ENCODE results near the gene KIF9.
"Not testable (repeated sequence)": the region's sequence is repeated elsewhere in the genome, so short reads cannot be mapped to it uniquely, and the experiment has no call there.

KIF9 gene

DNA sequence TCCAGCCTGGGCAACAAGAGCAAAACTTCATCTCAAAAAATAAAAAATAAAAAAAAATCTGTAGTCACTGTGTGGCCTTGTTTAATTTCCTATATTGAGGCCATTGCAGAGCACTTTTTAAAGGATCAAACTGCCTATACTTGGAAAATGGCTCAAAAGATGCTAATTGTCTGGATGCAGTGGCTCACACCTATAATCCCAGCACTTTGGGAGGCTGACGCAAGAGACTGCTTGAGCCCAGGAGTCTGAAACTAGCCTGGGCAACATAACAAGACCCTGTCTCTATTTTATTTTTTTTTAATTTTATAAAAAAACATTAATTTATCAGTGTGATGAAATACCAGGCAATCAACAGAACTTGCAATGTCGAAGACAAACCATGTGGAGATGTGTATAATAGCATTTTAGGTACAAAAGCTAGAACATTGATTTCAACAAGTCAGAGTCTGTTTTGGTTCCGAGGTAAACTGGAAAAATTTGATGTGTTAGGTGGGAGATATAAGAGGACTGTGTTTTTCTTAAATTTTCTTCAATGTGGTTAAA, 71.7 kb downstream of the KIF9 start:
- no peak overlapping the region for H3K27ac ChIP-seq (ENCODE audit: low read depth, low read length)
- no peak overlapping the region for H2AK5ac ChIP-seq (ENCODE audit: low read length)
- H3K4me2 ChIP-seq (ENCODE audit: low read length), result no peak overlapping the region
- H4K8ac ChIP-seq (ENCODE audit: low read depth, low read length), result no peak overlapping the region
- no peaks in the 10 kb centered on the region for H3K79me2 ChIP-seq (ENCODE audit: control insufficient read depth, insufficient read depth, low read length, poor library complexity)
- H3K23ac ChIP-seq (ENCODE audit: low read length), result no peak overlapping the region
- no peak overlapping the region for H3K18ac ChIP-seq (ENCODE audit: low read length)
- DNase-seq, result no peak
- no peak overlapping the region for H4K91ac ChIP-seq (ENCODE audit: low read depth, low read length)
- H3K27me3 ChIP-seq (ENCODE audit: insufficient read depth, low read length), result no peaks in the 10 kb centered on the region
- no peak overlapping the region for H2AFZ ChIP-seq (ENCODE audit: insufficient read depth, low read length, poor library complexity)
- H3K4ac ChIP-seq (ENCODE audit: low read depth, low read length), result no peak overlapping the region
- H3K79me1 ChIP-seq (ENCODE audit: low read length), result no peaks in the 10 kb centered on the region
- no peak overlapping the region for H4K12ac ChIP-seq (ENCODE audit: low read depth, low read length)
- H2BK12ac ChIP-seq (ENCODE audit: low read length), result no peak overlapping the region
- no CpG with 5 or more reads among the region's 3 CpGs for WGBS (ENCODE audit: extremely low coverage, insufficient coverage, insufficient read length)
- no peaks in the 10 kb centered on the region for H3K4me1 ChIP-seq (ENCODE audit: control insufficient read depth in 1 of 2, insufficient read depth in 2 of 2, low read length in 2 of 2)
- H3K14ac ChIP-seq (ENCODE audit: low read length), result no peak overlapping the region
- no peak overlapping the region for H2BK5ac ChIP-seq (ENCODE audit: low read depth, low read length, poor library complexity)
- H3K36me3 ChIP-seq (ENCODE audit: control insufficient read depth in 1 of 2, insufficient read depth in 2 of 2, low read length in 2 of 2), result no peaks in the 10 kb centered on the region
- no peaks in the 10 kb centered on the region for H3K9me3 ChIP-seq (ENCODE audit: insufficient read depth, low read depth, low read length)
- H2BK120ac ChIP-seq (ENCODE audit: insufficient read depth, low read length, poor library complexity), result no peak overlapping the region
- H3K9ac ChIP-seq (ENCODE audit: low read length), result no peak overlapping the region
- H3K4me3 ChIP-seq (ENCODE audit: low read depth, low read length), result no peak overlapping the region

DNA sequence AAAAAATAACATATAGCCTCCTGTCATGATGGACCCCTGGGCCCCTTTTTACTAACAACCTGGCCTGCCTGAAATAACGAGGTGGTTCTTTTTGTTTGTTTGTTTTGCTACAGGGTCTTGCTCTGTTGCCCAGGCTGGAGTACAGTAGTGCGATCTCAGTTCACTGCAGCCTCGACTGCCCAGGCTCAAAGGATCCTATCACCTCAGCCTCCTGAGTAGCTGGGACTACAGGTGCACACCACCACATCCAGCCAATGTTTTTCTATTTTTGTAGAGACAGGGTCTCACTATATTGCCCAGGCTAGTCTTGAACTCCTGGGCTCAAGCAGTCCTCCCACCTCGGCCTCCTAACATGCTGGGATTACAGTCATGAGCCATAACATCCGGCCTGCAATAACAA, 76.6 kb downstream of the KIF9 start:
- not testable (repeated sequence) for H3K14ac ChIP-seq (ENCODE audit: low read length); H4K8ac ChIP-seq (ENCODE audit: low read depth, low read length); H3K9ac ChIP-seq (ENCODE audit: low read length); H3K4me1 ChIP-seq (ENCODE audit: control insufficient read depth in 1 of 2, insufficient read depth in 2 of 2, low read length in 2 of 2); H2AK5ac ChIP-seq (ENCODE audit: low read length); H4K12ac ChIP-seq (ENCODE audit: low read depth, low read length); H2AFZ ChIP-seq (ENCODE audit: insufficient read depth, low read length, poor library complexity); H3K27ac ChIP-seq (ENCODE audit: low read depth, low read length); H2BK12ac ChIP-seq (ENCODE audit: low read length); H2BK120ac ChIP-seq (ENCODE audit: insufficient read depth, low read length, poor library complexity); H3K9me3 ChIP-seq (ENCODE audit: insufficient read depth, low read depth, low read length); H3K4me3 ChIP-seq (ENCODE audit: low read depth, low read length); H3K79me2 ChIP-seq (ENCODE audit: control insufficient read depth, insufficient read depth, low read length, poor library complexity); H2BK5ac ChIP-seq (ENCODE audit: low read depth, low read length, poor library complexity); H4K91ac ChIP-seq (ENCODE audit: low read depth, low read length); H3K27me3 ChIP-seq (ENCODE audit: insufficient read depth, low read length); H3K36me3 ChIP-seq (ENCODE audit: control insufficient read depth in 1 of 2, insufficient read depth in 2 of 2, low read length in 2 of 2); DNase-seq; H3K4me2 ChIP-seq (ENCODE audit: low read length); H3K4ac ChIP-seq (ENCODE audit: low read depth, low read length); H3K23ac ChIP-seq (ENCODE audit: low read length); H3K18ac ChIP-seq (ENCODE audit: low read length); H3K79me1 ChIP-seq (ENCODE audit: low read length)
- WGBS (ENCODE audit: extremely low coverage, insufficient coverage, insufficient read length), result no CpG with 5 or more reads among the region's 5 CpGs

DNA sequence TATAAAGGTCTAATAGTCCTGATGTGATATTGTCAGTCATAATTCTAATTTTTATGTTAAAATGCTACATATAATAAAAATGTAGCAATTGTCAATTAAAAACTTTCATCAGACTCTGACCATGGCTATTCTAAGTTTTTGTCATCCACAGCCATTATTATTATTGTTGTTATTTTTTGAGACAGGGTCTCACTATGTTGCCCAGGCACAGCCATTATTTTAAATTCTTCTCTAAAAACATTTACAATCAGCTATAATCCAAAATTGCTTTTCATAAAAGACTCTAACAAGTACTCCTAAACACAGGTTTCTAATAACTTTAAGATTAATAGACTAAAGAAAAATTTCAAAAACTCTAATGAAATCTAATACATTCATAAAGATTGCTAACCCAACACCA, 77.7 kb downstream of the KIF9 start:
- H3K9me3 ChIP-seq (ENCODE audit: insufficient read depth, low read depth, low read length), result no peaks in the 10 kb centered on the region
- no peak for DNase-seq
- H3K4me3 ChIP-seq (ENCODE audit: low read depth, low read length), result no peak overlapping the region
- H4K8ac ChIP-seq (ENCODE audit: low read depth, low read length), result no peak overlapping the region
- H2BK120ac ChIP-seq (ENCODE audit: insufficient read depth, low read length, poor library complexity), result no peak overlapping the region
- no peak overlapping the region for H3K27ac ChIP-seq (ENCODE audit: low read depth, low read length)
- no peak overlapping the region for H4K12ac ChIP-seq (ENCODE audit: low read depth, low read length)
- H2BK5ac ChIP-seq (ENCODE audit: low read depth, low read length, poor library complexity), result no peak overlapping the region
- H2BK12ac ChIP-seq (ENCODE audit: low read length), result no peak overlapping the region
- H3K14ac ChIP-seq (ENCODE audit: low read length), result no peak overlapping the region
- no peaks in the 10 kb centered on the region for H3K4me1 ChIP-seq (ENCODE audit: control insufficient read depth in 1 of 2, insufficient read depth in 2 of 2, low read length in 2 of 2)
- H3K4me2 ChIP-seq (ENCODE audit: low read length), result no peak overlapping the region
- no peak overlapping the region for H2AFZ ChIP-seq (ENCODE audit: insufficient read depth, low read length, poor library complexity)
- no peak overlapping the region for H3K4ac ChIP-seq (ENCODE audit: low read depth, low read length)
- no peak overlapping the region for H3K18ac ChIP-seq (ENCODE audit: low read length)
- H4K91ac ChIP-seq (ENCODE audit: low read depth, low read length), result no peak overlapping the region
- no peaks in the 10 kb centered on the region for H3K79me2 ChIP-seq (ENCODE audit: control insufficient read depth, insufficient read depth, low read length, poor library complexity)
- no peak overlapping the region for H3K9ac ChIP-seq (ENCODE audit: low read length)
- no peak overlapping the region for H2AK5ac ChIP-seq (ENCODE audit: low read length)
- no peak overlapping the region for H3K23ac ChIP-seq (ENCODE audit: low read length)
- no peaks in the 10 kb centered on the region for H3K79me1 ChIP-seq (ENCODE audit: low read length)
- H3K36me3 ChIP-seq (ENCODE audit: control insufficient read depth in 1 of 2, insufficient read depth in 2 of 2, low read length in 2 of 2), result no peaks in the 10 kb centered on the region
- no peaks in the 10 kb centered on the region for H3K27me3 ChIP-seq (ENCODE audit: insufficient read depth, low read length)

DNA sequence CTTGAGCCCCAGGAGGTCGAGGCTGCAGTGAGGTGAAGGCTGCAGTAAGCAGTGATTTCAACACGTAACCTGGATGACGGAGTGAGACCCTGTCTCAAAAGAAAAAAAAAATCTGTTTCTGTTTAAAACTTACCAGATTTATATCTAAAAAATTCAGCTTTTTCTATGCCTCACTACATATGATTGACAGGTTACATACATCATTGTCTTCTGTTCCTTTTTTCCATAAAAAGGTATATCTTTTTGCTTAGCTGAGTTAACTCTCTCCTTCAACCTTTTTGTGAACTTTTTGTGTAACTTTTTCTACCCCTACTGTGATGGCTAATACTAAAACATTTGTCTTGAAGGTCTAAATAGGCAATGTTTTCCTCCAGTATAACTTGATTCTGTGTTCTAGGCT, 80.1 kb downstream of the KIF9 start:
- no CpG with 5 or more reads among the region's 3 CpGs for WGBS (ENCODE audit: extremely low coverage, insufficient coverage, insufficient read length)
- no peak overlapping the region for H4K12ac ChIP-seq (ENCODE audit: low read depth, low read length)
- no peak overlapping the region for H2AK5ac ChIP-seq (ENCODE audit: low read length)
- H3K9ac ChIP-seq (ENCODE audit: low read length), result no peak overlapping the region
- no peak overlapping the region for H3K4ac ChIP-seq (ENCODE audit: low read depth, low read length)
- no peak for DNase-seq
- H4K91ac ChIP-seq (ENCODE audit: low read depth, low read length), result no peak overlapping the region
- no peaks in the 10 kb centered on the region for H3K36me3 ChIP-seq (ENCODE audit: control insufficient read depth in 1 of 2, insufficient read depth in 2 of 2, low read length in 2 of 2)
- no peak overlapping the region for H3K27ac ChIP-seq (ENCODE audit: low read depth, low read length)
- H2BK12ac ChIP-seq (ENCODE audit: low read length), result no peak overlapping the region
- H3K23ac ChIP-seq (ENCODE audit: low read length), result no peak overlapping the region
- H3K4me2 ChIP-seq (ENCODE audit: low read length), result no peak overlapping the region
- no peaks in the 10 kb centered on the region for H3K79me2 ChIP-seq (ENCODE audit: control insufficient read depth, insufficient read depth, low read length, poor library complexity)
- H3K18ac ChIP-seq (ENCODE audit: low read length), result no peak overlapping the region
- H3K4me3 ChIP-seq (ENCODE audit: low read depth, low read length), result no peak overlapping the region
- no peak overlapping the region for H2BK5ac ChIP-seq (ENCODE audit: low read depth, low read length, poor library complexity)
- no peak overlapping the region for H4K8ac ChIP-seq (ENCODE audit: low read depth, low read length)
- no peaks in the 10 kb centered on the region for H3K4me1 ChIP-seq (ENCODE audit: control insufficient read depth in 1 of 2, insufficient read depth in 2 of 2, low read length in 2 of 2)
- no peak overlapping the region for H2BK120ac ChIP-seq (ENCODE audit: insufficient read depth, low read length, poor library complexity)
- H3K79me1 ChIP-seq (ENCODE audit: low read length), result no peaks in the 10 kb centered on the region
- H3K9me3 ChIP-seq (ENCODE audit: insufficient read depth, low read depth, low read length), result no peaks in the 10 kb centered on the region
- H2AFZ ChIP-seq (ENCODE audit: insufficient read depth, low read length, poor library complexity), result no peak overlapping the region
- H3K27me3 ChIP-seq (ENCODE audit: insufficient read depth, low read length), result no peaks in the 10 kb centered on the region
- H3K14ac ChIP-seq (ENCODE audit: low read length), result no peak overlapping the region

Measured in trophoblast cell (in vitro differentiated cells and primary cell).